Loucy (cell line): ENCODE results near the gene HES5.

Source experiments
- H2AFZ ChIP-seq: fragments of 200-600 bp; sonication (generic); 2 replicates; pipeline ENCODE4 v1.6.0; 2016; ENCODE audit warnings: antibody characterized with exemption, mild to moderate bottlenecking, low read length, moderate library complexity
- H3F3A ChIP-seq: fragments of 200-600 bp; 2 replicates; pipeline ENCODE4 v1.6.0; 2016; ENCODE audit warnings: antibody characterized with exemption, low read depth, mild to moderate bottlenecking
- H3K27me3 ChIP-seq: fragments of 200-600 bp; sonication (generic); 2 replicates; pipeline ENCODE4 v1.6.1; 2014; ENCODE audit warnings: low read length, mild to moderate bottlenecking; ENCODE audit not compliant: insufficient read depth, poor library complexity, severe bottlenecking
- H3K36me3 ChIP-seq: fragments of 200-600 bp; sonication (generic); 2 replicates; pipeline ENCODE4 v1.6.1; 2016; ENCODE audit warnings: low read length; ENCODE audit not compliant: insufficient read depth
- H3K4me1 ChIP-seq: fragments of 200-600 bp; sonication (generic); 2 replicates; pipeline ENCODE4 v1.5.1; 2014; ENCODE audit warnings: low read length, mild to moderate bottlenecking; ENCODE audit not compliant: insufficient read depth, poor library complexity, severe bottlenecking
- H3K4me2 ChIP-seq: fragments of 200-600 bp; sonication (generic); 2 replicates; pipeline ENCODE4 v1.6.0; 2014; ENCODE audit warnings: antibody characterized with exemption, low read length, low read depth, mild to moderate bottlenecking; ENCODE audit not compliant: poor library complexity, severe bottlenecking
- H3K4me3 ChIP-seq: fragments of 200-600 bp; sonication (generic); 2 replicates; pipeline ENCODE4 v1.5.1; 2014; ENCODE audit warnings: low read length, mild to moderate bottlenecking, mixed read lengths; ENCODE audit not compliant: poor library complexity, severe bottlenecking
- H3K79me2 ChIP-seq: fragments of 200-600 bp; sonication (generic); 2 replicates; pipeline ENCODE4 v1.6.1; 2014; ENCODE audit warnings: low read length; ENCODE audit not compliant: insufficient read depth
- H3K9ac ChIP-seq: fragments of 200-600 bp; sonication (generic); 2 replicates; pipeline ENCODE4 v1.6.0; 2014; ENCODE audit warnings: mild to moderate bottlenecking, low read depth, low read length, moderate library complexity; ENCODE audit not compliant: poor library complexity, severe bottlenecking
- H3K9me2 ChIP-seq: fragments of 200-600 bp; sonication (generic); replicated peaks from 2 replicates; pipeline ENCODE4 v1.6.1; 2016; ENCODE audit warnings: low read depth, low read length, mixed read lengths
- H3K9me3 ChIP-seq: fragments of 200-600 bp; sonication (generic); 2 replicates; pipeline ENCODE4 v1.6.1; 2014; ENCODE audit warnings: mild to moderate bottlenecking, antibody characterized with exemption, low read length, low read depth; ENCODE audit not compliant: insufficient read depth
- H4K20me1 ChIP-seq: fragments of 200-600 bp; sonication (generic); 2 replicates; pipeline ENCODE4 v1.6.0; 2014; ENCODE audit warnings: antibody characterized with exemption, low read length, mild to moderate bottlenecking; ENCODE audit not compliant: insufficient read depth, poor library complexity, severe bottlenecking
- CTCF ChIP-seq: fragments of 200-600 bp; sonication (generic); conservative IDR thresholded peaks from 2 replicates; pipeline ENCODE4 v1.5.1; 2014; ENCODE audit warnings: mild to moderate bottlenecking, antibody characterized with exemption, low read length
- EZH2phosphoT487 ChIP-seq: fragments of 200-600 bp; IDR thresholded peaks from 2 replicates; pipeline ENCODE4 v1.6.1; 2018; ENCODE audit warnings: antibody characterized with exemption, mild to moderate bottlenecking, moderate library complexity, borderline replicate concordance

The HES5 gene

GRCh38 chr1:2523891-2524609 is 6.0 kb downstream of the HES5 start:
- TF ChIP-seq CTCF (no peak), EZH2phosphoT487 (no peak)
- Histone ChIP-seq H3K36me3 (peaks cover 20% of the 10 kb centered on the region; the same call in 1 of the 2 replicates), H3F3A (no peaks in the 10 kb centered on the region), H2AFZ (no peak overlapping the region), H3K4me3 (peak overlapping the region; percentile 96), H3K9ac (peak overlapping the region; percentile 89), H4K20me1 (peaks cover 37% of the 10 kb centered on the region), H3K9me3 (no peaks in the 10 kb centered on the region), H3K79me2 (peaks cover 46% of the 10 kb centered on the region), H3K4me1 (peaks cover 27% of the 10 kb centered on the region), H3K9me2 (no peaks in the 10 kb centered on the region), H3K4me2 (peak overlapping the region; percentile 99), H3K27me3 (no peaks in the 10 kb centered on the region)

- H2AFZ ChIP-seq: no peak overlapping the region
- TF ChIP-seq CTCF (no peak), EZH2phosphoT487 (no peak)
- H4K20me1 ChIP-seq: peaks cover 37% of the 10 kb centered on the region
- peaks cover 27% of the 10 kb centered on the region for H3K4me1 ChIP-seq
- no peaks in the 10 kb centered on the region for H3K27me3 ChIP-seq
- H3K9ac ChIP-seq: peak overlapping the region; percentile 89
- no peaks in the 10 kb centered on the region for H3K9me2 ChIP-seq
- peak overlapping the region; percentile 99 for H3K4me2 ChIP-seq
- H3F3A ChIP-seq: no peaks in the 10 kb centered on the region
- peaks cover 46% of the 10 kb centered on the region for H3K79me2 ChIP-seq
- H3K36me3 ChIP-seq: peaks cover 28% of the 10 kb centered on the region; the same call in 1 of the 2 replicates
- H3K4me3 ChIP-seq: peak overlapping the region; percentile 96
- no peaks in the 10 kb centered on the region for H3K9me3 ChIP-seq
These were observed 6.7 kb downstream of the HES5 start for GRCh38 chr1:2523191-2523890.

- Histone ChIP-seq H3K4me3 (no peak overlapping the region), H3K9ac (no peak overlapping the region), H4K20me1 (peaks cover 37% of the 10 kb centered on the region), H3K9me3 (no peaks in the 10 kb centered on the region), H3K36me3 (peaks cover 39% of the 10 kb centered on the region; the same call in 1 of the 2 replicates), H3K4me1 (peaks cover 26% of the 10 kb centered on the region), H3K79me2 (peaks cover 46% of the 10 kb centered on the region), H3K27me3 (no peaks in the 10 kb centered on the region), H2AFZ (no peak overlapping the region), H3F3A (no peaks in the 10 kb centered on the region), H3K9me2 (no peaks in the 10 kb centered on the region), H3K4me2 (no peak overlapping the region)
- no peak for TF ChIP-seq EZH2phosphoT487
- TF ChIP-seq CTCF: no peak
These were observed 7.8 kb downstream of the HES5 start for GRCh38 chr1:2522230-2522629.
